Astrocyte (in vitro differentiated cells and primary cell): Measurements from ENCODE around the gene EXD3.

Experiments used
- CTCF ChIP-seq: IDR thresholded peaks from 2 replicates; pipeline ENCODE4 v1.5.1; 2011; ENCODE audit warnings: low read depth, mild to moderate bottlenecking, inconsistent platforms, low read length, moderate library complexity; ENCODE audit not compliant: insufficient read depth
- EZH2 ChIP-seq: IDR thresholded peaks from 2 replicates; pipeline ENCODE4 v1.6.1; 2012; ENCODE audit warnings: mild to moderate bottlenecking, low read length, inconsistent platforms; ENCODE audit not compliant: insufficient read depth

GRCh38 chr9:137441935-137442321, 19.0 kb upstream of the EXD3 start:
- TF ChIP-seq CTCF, result no peak
- no peak for TF ChIP-seq EZH2
